D721Med (cell line): Measurements from ENCODE around the gene RBSN.

Experiments
- DNase-seq: peaks from one replicate; pipeline ENCODE4 v3.0.0; 2011; ENCODE audit warnings: low spot score; ENCODE audit not compliant: insufficient read length
- FAIRE-seq: peaks from 2 replicates; lab custom pipeline; 2011; peaks lifted over from hg19 to GRCh38; lab: Jason Lieb, UNC
- TF ChIP-seq, protein P1 (sequence below): IDR thresholded peaks from 2 replicates; pipeline ENCODE4 v1.5.1; 2012; ENCODE audit warnings: mild to moderate bottlenecking, control low read depth; ENCODE audit not compliant: insufficient read depth; ENCODE audit errors: missing control alignments

RBSN gene

DNA sequence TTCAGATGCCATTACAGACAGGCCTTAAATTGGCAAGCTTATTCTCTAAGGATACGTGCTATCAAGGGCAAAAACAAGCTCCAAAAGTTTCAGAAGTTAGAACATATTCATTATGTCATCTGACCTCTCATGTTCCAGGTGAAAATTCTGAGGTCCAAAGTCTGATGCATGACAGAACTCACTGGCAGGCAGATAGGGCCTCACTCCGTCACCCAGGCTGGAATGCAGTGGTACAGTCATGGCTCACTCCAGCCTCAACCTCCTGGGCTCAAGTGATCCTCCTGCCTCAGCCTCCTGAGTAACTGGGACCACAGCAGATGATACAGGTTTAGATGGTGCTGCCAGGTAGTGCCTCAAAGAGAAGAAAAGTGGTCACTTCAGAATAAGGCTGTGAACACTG lies 49.4 kb downstream of the RBSN start:
- no peak for DNase-seq
- no peak for FAIRE-seq
- TF ChIP-seq, protein P1, sequence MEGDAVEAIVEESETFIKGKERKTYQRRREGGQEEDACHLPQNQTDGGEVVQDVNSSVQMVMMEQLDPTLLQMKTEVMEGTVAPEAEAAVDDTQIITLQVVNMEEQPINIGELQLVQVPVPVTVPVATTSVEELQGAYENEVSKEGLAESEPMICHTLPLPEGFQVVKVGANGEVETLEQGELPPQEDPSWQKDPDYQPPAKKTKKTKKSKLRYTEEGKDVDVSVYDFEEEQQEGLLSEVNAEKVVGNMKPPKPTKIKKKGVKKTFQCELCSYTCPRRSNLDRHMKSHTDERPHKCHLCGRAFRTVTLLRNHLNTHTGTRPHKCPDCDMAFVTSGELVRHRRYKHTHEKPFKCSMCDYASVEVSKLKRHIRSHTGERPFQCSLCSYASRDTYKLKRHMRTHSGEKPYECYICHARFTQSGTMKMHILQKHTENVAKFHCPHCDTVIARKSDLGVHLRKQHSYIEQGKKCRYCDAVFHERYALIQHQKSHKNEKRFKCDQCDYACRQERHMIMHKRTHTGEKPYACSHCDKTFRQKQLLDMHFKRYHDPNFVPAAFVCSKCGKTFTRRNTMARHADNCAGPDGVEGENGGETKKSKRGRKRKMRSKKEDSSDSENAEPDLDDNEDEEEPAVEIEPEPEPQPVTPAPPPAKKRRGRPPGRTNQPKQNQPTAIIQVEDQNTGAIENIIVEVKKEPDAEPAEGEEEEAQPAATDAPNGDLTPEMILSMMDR, result no peak

DNA sequence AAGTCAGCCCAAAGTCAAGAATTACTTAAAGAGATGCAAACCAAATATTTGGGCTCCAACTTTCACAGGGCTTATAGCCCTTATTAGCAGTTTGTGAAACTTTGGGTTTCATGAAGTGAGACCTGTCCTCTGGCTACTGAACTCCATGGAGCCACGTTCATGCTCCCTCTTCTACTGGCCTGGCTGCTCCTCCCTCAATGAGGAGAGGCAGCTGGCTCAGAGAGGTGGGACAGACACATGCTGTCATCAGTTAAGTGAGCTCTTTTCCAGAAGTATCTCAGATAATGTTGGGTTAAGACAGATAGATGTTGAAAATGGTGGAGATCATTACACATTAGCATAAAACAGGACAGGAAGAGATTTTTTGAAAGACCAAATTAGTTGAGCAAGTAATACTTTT lies 53.3 kb downstream of the RBSN start:
- TF ChIP-seq, protein P1, result no peak
- FAIRE-seq (no peak), DNase-seq (no peak)

DNA sequence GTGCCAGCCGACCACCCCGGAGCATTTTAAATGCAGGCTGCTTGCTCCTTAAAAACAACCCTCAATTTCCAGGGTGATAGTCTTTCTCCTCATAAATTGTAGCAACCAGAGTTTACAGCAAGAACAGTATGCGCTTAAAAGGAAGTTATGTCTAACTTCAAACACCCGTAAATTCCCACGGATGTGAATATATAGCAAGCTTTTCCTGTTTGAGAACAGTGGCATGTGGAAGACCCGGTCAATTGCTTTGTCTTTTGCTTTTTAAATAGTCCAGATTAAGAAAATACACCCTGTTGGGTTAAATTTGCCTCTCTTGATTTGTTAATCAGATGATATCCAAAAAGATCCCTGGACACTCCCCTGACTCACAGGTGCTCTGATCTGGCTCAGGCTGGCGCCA lies 54.6 kb downstream of the RBSN start:
- TF ChIP-seq, protein P1, result no peak
- DNase-seq (no peak), FAIRE-seq (no peak)

DNA sequence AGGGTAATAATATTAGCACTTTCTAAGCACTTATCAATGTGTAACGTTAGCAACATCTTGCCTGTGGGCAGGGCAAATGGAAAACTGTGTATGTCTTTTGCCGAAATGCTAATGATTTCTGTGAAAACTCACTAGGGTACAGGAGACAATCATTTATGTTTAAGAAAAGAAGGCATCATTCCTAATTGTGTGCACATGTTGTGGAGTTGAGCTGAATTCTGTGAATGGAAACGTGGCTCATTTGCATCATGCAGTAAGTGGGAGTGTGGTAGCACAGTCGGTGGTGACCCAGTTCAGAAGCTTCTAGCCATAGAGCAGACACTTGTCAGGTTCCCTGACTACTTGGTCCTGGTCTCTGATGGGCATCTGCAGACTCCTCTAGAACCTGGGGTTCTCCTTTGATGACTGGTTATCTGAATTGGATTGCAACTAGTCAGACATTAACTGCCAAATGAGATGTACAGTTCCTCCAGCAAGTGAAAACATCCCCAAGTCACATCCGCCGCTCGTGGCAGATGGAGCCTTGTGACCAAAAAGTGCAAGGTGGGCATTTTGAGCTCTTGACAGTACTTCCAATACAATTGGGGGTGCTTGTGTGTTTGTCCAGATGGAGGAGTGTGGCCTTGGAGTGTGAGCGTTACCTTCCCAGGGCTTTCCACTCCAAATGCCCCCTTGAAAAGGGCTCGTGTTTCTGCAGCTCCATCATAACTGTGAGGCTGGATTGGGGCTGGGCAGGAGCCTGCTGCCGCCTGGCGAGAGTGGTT lies 55.4 kb downstream of the RBSN start:
- no peak for DNase-seq
- TF ChIP-seq, protein P1, result no peak
- FAIRE-seq, result no peak

DNA sequence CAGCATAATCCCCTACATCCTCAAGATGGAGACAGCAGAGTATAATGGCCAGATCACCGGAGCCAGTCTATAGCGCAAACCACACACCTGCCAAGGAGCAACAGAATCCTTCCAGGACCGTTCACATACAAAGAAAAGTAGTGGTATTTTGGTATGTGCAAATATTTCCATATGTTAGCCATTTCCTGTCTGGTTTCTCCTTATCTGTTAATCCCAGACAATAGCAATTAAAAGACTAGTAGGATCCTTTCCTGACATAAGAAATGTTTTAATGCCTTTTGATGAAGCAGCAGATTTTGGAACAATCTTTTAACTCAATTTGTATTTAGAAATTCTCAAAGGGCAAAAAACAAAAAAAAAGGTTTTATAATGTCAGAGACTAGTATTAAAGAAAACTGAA lies 56.0 kb downstream of the RBSN start:
- no peak for FAIRE-seq
- DNase-seq, result no peak
- TF ChIP-seq, protein P1, result no peak

DNA sequence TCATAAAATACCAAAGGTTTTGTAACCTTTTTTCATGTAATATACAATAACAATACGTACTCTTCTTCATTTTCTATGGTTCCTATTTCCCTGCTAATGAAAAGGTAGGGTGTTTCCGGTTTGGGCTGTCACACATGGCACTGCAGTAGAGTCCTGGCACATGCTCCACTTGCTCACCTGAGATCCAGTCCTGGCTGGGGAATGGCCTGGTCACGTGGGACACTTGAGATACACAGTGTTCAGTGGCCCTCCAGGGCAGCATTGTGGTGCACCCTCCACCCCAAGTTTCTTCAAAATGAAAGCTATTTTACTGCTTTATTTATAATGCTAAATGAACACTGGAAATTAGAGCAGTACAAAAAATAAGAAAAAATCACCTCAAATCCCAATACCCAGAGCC lies 57.0 kb downstream of the RBSN start:
- FAIRE-seq, result no peak
- DNase-seq, result no peak
- TF ChIP-seq, protein P1, result no peak

DNA sequence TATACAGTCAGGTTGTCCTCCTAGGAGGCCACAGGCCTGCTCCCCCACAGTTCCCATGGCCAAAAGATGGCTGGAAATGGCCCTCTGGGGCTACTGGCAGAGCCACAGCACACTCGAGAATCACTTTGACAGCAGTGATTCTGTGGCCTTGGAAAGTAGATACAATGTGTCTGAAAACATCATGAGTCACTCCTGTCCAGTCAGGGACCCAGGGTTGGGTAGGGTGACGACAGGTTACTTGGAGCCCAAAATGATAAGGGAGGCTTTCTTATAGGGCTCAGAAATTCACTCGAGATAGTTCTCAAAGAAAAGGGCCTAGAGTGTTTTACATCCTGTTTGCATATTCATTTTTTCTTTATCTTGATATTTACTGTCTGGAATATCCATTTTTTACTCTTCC lies 58.1 kb downstream of the RBSN start:
- FAIRE-seq (no peak), DNase-seq (no peak)
- TF ChIP-seq, protein P1, result no peak
